ENCODE data around the gene LSM14B.

DNA sequence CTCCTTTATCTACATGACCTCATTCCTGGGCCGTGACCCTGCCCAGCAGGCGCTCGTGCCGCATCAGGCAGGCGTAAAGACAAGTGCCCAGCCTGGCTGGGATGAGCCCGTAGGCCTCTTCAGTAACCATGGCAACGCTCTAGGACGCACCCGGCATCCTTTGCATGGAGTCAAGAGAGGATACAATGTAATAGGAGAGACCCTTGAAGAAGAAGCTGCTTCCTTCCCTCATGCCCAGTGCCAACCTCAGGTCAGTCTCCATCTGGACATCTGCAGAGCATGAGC, 5.0 kb upstream of the LSM14B start:
- TF ChIP-seq POLR2AphosphoS5 (IDR thresholded peaks at IDR 0.05), result no peak
- TF ChIP-seq, protein P1, sequence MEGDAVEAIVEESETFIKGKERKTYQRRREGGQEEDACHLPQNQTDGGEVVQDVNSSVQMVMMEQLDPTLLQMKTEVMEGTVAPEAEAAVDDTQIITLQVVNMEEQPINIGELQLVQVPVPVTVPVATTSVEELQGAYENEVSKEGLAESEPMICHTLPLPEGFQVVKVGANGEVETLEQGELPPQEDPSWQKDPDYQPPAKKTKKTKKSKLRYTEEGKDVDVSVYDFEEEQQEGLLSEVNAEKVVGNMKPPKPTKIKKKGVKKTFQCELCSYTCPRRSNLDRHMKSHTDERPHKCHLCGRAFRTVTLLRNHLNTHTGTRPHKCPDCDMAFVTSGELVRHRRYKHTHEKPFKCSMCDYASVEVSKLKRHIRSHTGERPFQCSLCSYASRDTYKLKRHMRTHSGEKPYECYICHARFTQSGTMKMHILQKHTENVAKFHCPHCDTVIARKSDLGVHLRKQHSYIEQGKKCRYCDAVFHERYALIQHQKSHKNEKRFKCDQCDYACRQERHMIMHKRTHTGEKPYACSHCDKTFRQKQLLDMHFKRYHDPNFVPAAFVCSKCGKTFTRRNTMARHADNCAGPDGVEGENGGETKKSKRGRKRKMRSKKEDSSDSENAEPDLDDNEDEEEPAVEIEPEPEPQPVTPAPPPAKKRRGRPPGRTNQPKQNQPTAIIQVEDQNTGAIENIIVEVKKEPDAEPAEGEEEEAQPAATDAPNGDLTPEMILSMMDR (IDR thresholded peaks at IDR 0.05), result no peak
